Kidney glomerular epithelial cell (primary cell): ENCODE measurements around the gene XKR7.
"Not testable (repeated sequence)": the region's sequence is repeated elsewhere in the genome, so short reads cannot be mapped to it uniquely, and the experiment has no call there.

Source experiments
- DNase-seq: peaks from one replicate; lab custom pipeline; 2025; lab: John Stamatoyannopoulos, UW

The XKR7 gene

DNA sequence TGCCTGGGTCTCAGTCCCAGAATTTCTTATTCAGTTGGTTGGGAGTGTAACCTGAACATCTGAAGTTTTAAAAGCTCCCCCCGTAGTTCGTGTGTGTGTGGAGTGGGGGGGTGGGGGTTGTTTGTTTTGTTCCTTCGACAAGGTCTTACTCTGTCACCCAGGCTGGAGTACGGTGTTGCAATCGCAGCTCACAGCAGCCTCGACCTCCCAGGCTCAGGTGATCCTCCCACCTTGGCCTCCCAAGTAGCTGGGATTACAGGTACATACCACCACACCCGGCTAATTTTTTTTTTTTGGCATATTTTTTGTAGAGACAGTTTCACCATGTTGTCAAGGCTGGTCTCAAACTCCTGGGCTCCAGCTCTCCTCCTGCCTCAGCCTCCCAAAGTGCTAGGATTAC, 45.4 kb downstream of the XKR7 start:
- no peak for DNase-seq

DNA sequence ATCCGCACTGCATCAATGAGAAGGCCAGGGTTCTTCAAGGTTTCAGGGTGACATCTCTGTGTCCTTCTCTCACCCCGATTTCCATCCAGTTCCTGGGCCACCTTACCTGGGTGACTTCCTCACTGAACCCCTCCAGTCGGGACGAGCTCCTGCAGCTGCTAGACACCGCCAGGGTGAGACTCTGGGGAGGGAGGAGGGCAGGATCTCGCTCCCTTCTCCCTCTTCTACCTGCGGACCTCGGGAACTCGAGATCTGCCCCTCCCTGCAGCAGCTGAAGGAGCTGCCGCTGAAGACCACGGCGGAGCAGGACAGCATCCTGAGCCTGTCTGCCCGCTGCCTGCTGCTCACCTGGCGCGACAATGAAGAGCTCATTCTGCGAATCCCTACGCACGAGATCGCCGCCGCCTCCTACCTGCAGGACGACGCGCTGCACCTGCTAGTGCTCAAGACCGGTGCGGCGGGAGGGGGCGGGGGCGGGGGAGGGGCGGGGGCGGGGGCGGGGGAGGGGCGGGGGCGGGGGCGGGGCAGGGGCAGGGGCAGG, 49.8 kb downstream of the XKR7 start:
- no peak for DNase-seq

DNA sequence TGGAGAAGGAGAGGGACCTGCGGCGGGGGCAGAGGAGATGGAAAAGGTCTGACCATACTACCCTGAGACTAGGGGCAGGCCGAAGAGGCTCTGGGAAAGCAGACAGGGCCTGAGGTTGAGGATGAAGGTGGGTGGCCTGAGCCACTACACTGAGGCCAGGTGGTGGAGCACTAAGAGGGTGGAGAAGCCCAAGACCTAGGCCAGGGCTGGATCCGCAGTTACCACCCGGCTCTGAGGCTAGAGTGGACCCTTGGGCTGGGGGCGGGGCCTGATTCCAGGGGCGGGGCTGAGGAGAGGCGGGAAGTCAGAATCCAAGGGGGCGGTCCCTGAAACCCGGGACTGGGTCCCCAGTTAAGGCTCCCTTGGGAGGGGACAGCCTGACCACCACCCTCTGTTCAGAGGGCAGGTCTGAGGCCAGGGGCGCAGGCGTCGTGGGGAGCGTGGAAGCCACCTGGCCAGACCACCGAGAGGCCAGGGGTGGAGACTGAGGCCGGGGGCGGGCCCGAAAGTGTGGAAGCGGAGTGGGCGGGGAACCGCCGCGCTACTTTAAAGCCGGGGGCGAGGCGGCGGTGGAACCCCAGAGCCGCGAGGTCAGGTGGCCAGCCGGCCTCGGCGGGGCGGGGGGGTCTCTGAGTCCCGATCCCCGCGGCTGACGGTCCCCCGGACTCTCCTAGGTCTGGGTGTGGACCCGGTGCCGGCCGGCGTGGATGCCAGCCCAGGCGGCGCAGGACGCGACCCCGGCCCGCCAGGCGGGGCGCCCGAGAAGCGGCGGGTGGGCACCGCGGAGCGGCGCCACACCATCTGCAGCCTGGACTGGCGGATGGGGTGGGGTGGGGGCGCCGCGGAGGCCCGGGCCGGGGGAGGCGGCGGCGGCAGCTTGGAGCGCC, 50.6 kb downstream of the XKR7 start:
- no peak for DNase-seq

DNA sequence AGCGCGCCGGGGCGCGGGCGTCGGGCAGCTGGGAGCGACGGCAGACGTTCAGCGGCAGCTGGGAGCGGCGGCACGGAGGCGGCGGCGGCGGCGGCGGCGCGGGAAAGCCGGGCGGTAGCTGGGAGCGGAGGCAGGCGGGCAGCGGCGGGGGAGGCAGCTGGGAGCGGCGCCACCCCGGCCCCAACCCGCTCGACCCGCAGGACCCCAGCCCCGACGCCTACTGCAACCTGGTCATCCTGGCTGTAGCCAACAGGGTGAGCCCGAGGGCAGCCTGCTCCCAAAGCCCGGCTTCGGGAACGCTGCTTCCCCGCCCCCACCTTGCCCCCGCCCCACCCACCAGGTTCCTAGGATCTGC, 51.2 kb downstream of the XKR7 start:
- no peak for DNase-seq

DNA sequence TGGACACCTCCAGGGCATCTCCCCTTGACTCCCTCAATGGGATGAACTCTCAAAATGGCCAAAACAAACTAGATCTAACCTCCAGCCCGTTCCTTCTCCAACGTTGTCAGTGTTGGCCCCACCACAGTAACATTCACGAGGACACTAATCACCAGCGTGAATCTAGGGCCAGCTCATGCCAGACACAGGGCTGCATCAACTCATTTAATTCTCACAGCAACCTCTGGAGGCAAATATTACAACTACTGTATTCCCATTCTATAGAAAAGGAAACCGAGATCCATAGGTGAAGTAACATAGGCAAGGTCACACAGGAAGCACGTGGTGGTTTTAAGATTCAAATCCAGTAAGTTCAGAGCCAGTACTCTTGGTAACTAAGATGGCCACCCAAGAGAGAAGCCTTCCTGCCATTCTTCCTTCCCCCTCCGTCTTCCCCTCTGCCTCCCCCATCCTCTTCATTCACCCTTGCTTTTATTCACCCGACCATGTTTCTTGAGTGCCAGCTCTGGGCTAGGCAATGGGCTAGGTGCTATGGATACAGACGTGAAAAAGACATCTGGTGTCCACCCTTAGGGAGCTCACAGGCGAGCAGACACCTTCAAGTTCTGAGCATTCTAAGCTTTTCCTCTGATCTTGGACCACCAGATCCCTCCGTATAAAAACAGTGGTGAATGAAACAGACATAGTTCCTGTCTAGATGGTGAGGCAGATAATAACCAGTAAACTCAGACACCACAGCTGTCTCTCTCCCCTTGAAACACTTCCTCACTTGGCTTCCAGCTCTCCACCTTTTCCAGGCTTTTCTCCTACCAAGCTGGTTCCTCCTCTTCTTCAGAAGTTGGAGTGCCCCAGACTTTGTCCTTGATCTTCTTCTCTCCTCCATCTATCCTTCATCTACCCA, 51.9 kb downstream of the XKR7 start:
- no peak for DNase-seq

DNA sequence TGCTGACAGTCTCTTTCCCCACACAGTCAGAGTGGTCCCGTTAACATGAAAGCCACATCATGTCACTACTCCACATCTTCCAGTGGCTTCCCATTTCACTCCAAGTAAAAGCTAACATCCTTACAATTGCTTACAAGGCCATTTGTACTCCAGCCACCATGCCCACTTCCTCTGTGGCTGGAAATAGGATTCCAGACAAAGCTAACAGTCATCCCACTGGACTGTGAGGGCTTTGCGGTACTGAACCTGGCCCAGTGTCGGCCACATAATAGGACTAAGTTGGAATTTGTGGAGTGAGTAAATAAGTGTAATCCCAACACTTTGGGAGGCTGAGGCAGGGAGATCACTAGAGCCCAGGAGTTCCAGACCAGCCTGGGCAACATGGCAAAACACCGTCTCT, 53.1 kb downstream of the XKR7 start:
- DNase-seq = no peak

DNA sequence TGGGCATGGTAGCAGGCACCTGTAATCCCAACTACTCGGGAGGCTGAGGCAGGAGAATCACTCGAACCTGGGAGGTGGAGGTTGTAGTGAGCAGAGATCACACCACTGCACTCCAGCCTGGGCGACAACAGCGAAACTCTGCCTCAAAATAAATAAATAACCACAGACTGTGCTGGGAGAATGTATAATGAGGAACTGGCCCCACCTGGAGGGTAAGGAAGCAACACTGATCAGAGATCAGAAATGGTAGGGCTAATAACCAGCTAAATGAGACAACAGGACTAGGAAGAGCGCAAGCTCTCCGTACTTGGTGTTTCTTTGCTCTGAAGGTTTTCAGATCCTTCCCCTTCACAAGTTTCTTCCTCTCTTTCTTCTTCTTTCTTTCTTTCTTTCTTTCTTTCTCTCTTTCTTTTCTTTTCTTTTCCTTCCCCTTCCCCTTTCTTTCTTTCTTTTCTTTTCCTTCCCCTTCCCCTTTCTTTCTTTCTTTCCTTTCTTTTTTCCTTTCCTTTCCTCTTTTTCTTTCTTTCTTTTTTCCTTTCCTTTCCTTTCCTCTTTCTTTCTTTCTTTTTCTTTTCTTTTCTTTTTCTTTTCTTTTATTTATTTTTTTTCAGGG, 56.8 kb downstream of the XKR7 start:
- DNase-seq = no peak

DNA sequence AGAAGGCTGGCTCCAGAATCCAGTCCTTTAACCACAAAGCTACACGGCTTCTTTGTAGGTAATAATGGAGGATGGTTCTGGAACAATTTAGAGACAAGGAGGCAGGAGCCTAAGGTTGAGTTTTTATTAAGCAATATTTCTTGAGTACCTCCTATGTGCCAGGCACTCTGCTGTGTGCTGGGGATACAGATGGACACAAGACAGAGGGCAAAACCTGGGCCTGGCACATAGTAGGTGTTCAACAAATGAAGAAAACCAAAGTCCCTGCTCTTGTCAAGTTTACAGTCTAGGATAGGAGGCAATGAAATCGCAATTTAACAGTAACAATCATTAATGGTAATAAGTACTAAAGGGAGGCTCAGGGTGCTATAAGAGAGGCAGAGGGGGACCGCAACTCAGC, 59.7 kb downstream of the XKR7 start:
- no peak for DNase-seq

DNA sequence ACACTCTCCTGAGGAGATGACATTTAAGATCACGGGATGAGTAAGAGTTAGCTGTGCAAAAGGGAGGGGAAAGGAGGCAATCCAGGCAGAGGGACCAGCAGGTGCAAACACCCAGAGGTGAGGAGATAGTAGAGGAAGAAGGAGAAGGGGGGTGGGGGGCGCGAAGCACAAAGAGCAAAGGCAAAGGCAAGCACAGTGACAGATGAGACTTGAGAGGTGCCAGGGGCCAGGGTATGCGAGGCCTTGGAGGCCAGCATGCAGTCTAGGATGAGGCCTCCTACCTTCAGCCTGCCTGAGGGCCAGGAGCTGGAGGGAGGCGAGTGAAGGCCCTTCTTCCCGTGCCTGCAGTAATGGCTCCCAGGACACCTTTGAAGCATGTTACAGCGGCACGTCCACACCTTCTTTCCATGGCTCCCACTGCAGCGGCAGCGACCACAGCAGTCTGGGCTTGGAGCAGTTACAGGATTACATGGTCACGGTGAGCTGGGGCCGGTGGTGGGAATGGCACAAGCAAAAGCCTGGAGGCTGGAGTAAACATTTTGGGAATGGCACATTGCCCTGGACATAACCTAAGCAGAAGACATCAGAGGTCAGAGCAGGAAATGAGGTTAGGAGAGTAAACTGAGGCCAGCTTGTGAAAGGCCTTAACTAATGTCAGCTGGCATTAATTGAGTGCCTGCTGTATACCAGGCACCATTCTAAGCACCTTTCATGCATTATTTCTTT, 60.9 kb downstream of the XKR7 start:
- no peak for DNase-seq

DNA sequence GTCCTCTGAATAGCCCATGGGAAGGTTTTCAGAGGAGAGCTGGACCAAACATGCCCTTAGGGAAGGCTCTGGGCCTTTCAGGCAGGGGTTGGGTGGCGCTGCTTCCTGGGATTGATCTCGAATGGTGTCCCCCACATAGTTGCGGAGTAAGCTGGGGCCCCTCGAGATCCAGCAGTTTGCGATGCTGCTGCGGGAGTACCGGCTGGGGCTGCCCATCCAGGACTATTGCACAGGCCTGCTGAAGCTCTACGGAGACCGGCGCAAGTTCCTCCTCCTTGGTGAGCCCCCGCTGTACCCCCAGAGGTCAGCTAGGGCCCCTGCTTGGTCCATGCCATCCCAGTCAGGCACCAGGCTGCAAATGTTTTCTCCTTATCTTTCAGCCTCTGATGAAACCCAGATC, 61.6 kb downstream of the XKR7 start:
- no peak for DNase-seq

DNA sequence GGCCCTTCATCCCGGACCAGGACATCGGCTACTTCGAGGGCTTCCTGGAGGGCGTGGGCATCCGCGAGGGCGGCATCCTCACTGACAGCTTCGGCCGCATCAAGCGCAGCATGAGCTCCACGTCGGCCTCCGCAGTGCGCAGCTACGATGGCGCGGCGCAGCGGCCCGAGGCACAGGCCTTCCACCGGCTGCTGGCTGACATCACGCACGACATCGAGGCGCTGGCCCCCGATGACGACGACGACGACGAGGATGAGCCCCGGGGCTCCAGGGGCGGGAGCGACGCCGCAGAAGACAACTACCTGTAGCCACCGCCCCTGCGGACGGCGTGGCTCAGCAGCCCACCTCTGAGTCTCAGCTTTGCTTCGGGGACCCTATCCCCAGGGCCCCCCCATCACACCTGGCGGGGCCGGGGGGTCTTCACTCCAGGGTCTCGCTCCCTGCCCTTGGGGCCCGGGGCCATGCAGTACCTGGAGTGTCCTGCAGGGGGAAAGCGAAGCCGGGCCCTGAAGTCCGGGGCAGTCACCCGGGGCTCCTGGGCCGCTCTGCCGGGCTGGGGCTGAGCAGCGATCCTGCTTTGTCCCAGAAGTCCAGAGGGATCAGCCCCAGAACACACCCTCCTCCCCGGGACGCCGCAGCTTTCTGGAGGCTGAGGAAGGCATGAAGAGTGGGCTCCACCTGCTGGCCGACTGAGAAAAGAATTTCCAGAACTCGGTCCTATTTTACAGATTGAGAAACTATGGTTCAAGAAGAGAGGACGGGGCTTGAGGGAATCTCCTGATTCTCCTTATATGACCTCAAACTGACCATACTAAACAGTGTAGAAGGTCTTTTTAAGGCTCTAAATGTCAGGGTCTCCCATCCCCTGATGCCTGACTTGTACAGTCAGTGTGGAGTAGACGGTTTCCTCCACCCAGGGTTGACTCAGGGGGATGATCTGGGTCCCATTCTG, 63.3 kb downstream of the XKR7 start:
- peak; percentile 72 for DNase-seq

DNA sequence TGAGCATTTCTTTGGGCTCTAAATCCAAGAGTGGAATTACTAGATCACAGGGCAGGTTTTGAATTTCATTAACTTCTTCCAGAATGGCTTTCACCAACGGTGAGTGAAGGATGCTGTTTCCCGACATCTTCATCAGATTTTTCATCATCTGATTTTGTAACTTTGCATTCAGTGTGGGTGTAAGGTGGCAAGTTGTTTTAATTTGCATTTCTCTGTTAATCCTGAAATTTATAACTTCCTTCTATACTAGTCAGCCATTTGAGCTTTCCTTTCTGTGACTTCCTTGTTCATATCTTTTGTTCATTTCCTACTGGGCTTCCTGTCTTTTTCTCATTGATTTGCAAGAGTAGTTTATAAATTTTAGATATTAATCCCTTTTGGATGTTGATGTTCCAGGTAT, 65.4 kb downstream of the XKR7 start:
- no peak for DNase-seq

DNA sequence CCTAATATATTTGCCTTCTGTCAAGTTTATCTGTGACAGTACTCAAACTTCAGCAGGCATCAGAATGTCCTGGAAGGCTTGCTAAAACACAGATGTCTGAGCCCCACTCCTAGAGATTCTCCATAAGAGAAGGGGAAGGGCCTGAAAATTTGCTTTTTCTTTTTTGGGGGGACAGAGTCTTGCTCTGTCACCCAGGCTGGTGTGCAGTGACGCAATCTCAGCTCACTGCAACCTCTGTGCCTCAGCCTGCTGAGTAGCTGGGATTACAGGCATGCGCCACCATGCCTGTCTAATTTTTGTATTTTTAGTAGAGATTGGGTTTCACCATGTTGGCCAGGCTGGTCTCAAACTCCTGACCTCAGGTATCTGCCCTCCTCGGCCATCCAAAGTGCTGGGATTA, 65.8 kb downstream of the XKR7 start:
- not testable (repeated sequence) for DNase-seq

DNA sequence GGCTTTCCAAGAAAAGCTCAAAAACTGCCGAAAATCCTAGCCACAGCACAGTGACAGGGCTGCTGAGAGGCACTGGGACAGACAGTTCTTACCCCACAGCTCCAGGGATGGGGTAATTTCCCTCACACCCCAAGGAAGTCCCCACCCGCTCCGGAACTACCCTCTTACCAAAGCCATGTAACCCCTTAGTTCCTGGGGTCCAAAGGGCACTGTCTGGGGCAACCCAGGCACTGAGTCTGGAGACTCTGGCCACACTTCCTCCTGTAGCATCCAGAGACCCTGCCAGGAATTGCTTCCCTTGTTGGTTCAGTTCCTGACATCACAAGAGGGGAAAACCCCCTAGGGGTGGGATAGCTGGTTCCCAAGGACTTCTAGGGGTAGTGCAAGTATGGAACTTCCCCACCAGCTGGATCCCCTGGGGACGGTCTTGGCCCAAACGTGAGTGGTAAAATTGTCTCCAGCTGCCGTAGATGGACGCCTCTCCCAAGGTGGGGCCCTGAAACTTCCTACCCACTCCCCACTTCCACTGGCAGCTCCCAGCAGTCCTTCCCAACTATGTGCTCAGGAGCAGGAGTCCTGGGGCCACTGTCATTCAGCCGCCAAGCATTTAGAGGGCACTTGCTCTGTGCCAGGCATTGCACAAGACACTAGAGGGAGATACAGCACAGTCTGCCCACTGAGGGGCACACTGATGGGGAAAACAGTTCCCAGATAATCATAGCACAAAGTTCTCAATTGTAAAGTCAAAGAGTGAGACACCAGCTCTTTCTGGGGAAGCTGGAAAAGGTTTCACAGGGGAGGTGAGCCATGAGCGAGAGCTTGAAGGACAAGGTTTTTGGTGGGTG, 66.9 kb downstream of the XKR7 start:
- DNase-seq = no peak

DNA sequence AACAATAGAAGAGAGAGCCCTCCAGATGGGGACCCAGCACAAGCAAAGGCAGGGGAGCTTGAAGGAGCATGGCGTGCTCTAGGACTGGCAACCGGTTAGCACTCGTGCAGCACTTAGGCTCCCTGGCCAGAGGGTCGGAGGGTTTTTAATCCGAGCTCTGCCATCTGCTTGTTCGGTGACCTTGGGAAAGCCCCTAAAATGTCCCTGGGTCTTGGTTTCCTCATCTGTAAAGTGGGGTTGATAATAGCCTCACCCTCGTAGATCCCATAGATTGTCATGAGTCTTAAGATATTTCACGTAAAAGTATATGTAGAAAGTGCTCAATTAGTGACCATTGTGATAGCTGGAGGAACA, 67.5 kb downstream of the XKR7 start:
- no peak for DNase-seq

DNA sequence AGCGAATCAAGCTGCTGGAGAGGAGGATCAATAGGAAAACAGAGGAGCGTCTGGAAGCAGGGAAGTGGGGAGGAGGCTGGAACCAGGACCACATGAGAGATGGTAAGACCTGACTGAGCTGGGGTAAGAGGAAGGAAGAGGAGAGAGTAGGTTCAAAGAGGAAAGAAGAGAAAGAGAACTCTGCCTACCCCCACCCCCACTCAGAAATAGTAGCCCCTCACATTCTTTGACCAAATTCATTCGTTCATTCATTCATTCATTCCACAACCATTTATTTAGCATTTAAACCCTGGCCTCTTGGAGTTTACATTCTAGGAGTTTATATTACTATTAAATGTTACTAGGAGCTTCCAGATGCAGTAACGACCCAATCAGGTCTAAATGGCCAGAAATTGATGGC, 68.3 kb downstream of the XKR7 start:
- DNase-seq = no peak

DNA sequence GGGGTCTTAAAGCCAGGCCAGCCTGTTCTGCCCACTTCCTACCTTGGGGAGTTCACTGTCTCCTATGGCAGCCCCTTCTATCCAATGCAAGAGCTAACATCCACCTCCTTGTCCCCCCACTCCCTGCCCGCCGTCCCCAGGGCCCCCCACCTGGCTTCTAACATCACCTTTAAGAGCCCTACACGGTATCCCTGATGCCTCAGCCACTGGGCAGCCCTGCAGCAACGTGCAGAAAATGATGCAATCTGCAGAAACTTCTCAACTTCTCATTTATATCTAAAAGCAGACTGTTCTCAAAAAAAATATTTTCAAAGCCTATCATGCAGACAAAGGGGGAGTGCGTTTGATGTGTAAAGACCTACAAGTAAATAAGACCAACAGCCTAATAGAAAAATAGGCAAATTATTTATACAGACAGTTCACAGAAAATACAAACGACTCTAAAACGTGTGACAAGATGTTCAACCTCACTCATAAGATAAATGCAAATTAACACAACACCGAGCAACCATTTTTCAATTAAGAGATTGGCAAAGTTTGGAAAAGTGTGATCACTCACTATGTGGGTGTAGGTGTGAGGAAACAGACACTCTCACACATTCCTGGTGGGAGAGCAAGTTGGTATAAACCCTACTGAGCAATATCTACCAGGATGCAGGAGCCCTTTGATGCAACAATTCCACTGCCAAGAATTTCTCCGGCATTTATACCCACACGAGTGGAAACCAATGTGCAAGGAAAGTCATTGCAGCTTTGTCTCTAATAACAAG, 69.0 kb downstream of the XKR7 start:
- no peak for DNase-seq

DNA sequence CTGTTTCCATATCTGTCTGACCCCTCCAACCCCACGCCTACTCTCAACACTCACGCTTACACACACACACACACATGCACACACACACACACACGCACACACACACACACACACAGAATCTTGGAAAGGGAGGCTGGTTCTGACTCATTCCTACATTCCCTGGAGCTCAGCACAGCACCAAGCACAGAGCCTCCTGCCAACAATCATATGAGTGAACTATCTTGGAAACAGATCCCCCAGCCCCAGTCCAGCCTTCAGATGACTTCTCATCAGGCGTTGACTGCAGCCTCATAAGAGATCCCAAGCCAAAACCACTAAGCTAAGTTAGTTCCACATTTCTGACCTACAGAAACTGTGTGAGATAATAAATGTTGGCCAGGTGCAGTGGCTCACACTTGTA, 70.0 kb downstream of the XKR7 start:
- DNase-seq = no peak
